HG03280 (cell line): ENCODE data around the gene OR52E6.
A peak's percentile ranks its signal among the peaks of the same experiment; 100 is the strongest.

Source experiments
- ATAC-seq: cut with Tn5 transposase; IDR thresholded peaks from one replicate; pipeline ENCODE4 v1.9.1; 2021; ENCODE audit warnings: mild to moderate bottlenecking, moderate library complexity; ENCODE audit not compliant: unreplicated experiment

OR52E6 gene

DNA sequence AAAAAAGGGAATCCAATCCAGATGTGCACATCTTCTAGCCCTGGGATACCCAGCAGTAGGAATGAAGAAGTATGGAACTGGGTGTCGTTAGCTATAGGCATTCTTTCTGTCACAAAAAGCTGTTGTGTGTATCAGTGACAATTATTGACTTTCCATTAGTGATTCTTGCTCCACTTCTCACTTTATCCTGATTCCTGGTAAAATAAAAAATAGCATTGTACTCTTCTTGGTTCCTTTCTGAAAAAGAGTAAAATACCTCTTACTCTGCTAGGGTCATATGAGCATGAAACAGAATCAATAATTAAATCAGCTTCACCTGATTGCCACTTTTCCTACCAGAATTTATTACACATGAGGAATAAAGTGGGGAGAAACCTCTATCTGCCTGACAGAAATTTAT is at the start of gene OR52E6:
Gene OR52E6, minus strand, starts transcription at position 101 of the 400 bp plus-strand sequence. Its CDS starts 0 bp downstream, at position 101.
- no peak for ATAC-seq

GRCh38 chr11:5891216-5891800 is 49.6 kb upstream of the OR52E6 start:
- ATAC-seq: no peak

DNA sequence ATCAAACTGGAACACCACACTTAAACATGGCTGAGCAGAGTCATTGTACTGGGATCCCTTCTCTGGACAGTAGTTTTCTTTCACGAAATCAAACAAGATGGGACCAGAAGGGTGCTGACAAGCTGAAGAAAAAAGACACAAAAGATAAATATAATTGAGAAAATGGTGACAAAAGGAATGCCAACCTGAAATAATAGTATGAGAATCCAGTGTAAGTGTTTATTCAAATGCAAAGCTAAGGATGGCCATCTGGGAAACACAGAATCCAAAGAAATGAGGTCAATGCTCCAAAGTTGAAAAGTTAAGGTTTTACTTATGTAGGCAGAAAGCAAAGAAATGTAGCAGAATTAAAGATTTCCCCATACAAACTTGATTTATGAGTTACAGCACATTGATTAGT is 46.0 kb upstream of the OR52E6 start:
- ATAC-seq: no peak

- no peak for ATAC-seq
Measured at GRCh38 chr11:5887172-5887571, 45.5 kb upstream of the OR52E6 start.

DNA sequence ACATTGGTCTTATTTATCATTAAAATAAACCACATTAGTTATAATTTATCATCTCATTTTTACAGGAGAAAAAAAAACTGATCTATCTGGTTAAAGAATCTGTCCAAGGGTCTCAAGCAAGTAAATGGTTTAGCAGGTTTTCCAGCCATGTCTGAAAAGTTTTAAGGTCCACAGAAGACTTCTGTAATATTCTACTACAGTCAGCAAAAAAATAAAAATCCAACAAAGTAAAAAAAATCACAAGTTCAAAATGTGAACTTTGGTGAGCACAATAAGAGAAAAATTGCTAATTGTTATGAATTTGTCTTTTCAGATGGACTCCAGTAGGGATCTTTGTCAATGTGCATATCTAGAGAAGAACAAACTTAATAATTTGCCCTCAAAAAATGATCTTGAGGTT is 40.1 kb upstream of the OR52E6 start:
- no peak for ATAC-seq

- no peak for ATAC-seq
Measured at GRCh38 chr11:5880329-5880728, 38.6 kb upstream of the OR52E6 start, which contains the start of gene OR52E4. Gene OR52E4, plus strand, starts transcription at chr11:5880629. Its CDS starts 3,664 bp downstream, at chr11:5884293.

DNA sequence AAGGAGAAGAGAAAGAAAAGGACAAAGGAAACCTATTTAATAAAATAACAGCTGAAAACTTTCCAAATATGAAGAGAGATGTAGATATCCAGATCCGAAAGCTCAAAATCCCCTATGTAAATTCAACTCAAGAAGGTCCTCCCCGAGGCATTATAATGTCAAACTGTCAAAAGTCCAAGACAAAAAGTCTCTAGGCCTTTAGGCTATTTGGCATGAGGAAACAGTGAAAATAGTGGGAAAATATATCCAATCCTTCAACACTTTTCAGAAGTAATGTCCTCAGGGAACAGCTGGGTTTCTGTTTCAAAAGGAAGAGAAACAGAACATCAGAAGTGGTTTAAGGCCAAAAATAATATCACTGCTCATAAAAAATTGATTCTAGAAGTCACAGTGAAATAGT is 36.9 kb upstream of the OR52E6 start:
- ATAC-seq: no peak

GRCh38 chr11:5865826-5866225 is 24.1 kb upstream of the OR52E6 start:
- no peak for ATAC-seq

DNA sequence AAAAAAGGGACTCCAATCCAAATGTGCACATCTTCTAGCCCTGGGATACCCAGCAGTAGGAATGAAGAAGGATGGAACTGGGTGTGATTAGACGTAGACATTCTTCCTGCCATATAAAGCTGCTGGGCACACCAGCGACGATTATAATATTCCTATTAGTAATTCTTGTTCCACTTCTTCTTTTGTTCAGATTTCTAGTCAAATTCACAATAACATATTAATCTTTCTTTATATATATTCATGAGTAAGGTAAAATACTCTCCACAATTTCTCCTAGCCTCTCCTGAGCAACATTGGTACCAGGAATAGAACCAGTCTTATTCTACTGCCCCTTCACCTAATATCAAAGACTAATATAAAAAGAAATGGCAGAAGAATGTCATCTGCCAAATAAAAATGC is 15.9 kb upstream of the OR52E6 start, which contains the start of gene OR52E8:
Gene OR52E8, minus strand, starts transcription at position 101 of the 400 bp plus-strand sequence. Its CDS starts 0 bp downstream, at position 101.
- ATAC-seq: no peak

- no peak for ATAC-seq
Measured at GRCh38 chr11:5851002-5851401, 9.3 kb upstream of the OR52E6 start.

DNA sequence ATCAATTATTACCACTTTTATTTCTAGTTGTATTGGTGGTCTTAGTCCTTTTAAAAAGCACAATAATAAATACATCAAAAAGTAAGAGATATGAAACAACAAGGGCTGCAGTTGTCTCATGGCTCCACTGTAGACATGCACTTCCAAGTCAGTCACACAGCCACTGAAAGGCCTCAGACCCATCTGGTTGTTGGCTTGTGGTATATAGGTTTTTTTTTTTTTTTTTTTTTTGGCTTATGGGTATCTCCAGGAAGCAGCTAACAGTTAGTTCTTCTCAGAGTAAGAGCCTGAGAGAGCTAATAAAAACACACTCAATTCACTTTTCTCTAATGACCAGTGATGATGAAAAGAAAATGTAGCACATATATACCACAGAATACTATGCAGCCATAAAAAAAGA is 6.0 kb upstream of the OR52E6 start:
- no peak for ATAC-seq

DNA sequence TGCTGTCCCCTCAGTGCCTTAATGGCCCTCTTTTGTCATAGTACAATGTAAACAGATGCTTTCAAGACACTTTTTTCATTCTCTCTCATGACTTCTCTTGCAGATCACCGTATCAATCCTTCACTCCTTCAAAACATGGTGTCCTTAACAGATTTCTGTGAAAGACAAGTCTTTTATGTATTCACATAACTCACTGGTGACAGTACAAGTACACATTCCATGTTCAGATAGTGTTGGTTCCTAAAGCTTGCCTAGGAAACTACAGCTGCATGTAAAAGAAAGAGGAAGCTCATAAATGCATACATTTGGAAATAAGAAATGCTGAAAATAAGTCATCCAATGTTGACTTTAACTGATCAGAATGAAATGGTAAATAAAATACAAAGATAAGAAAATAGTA is 5.0 kb upstream of the OR52E6 start:
- no peak for ATAC-seq

- ATAC-seq: no peak
Measured at GRCh38 chr11:5837695-5838094, 4.0 kb downstream of the OR52E6 start.

DNA sequence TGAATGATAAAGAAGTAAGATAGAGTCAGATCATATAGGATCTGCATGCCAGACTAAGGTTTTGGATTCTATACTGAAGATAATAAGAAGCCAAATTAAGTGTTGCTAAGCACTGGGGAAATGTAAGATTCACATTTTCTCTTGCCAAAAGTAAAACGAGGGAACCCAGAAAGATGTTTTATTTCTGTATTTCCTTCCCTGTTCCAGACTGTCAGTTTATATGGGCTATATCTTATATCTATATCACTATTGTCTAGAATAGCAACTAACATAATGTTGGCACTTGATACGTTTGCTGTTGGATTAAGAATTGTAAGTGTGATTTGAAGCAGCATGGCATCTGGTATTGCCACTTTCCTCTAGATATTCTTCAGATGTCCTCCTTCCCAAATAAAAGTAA is 8.3 kb downstream of the OR52E6 start:
- no peak for ATAC-seq

GRCh38 chr11:5831196-5831829 is 10.4 kb downstream of the OR52E6 start:
- ATAC-seq: no peak

DNA sequence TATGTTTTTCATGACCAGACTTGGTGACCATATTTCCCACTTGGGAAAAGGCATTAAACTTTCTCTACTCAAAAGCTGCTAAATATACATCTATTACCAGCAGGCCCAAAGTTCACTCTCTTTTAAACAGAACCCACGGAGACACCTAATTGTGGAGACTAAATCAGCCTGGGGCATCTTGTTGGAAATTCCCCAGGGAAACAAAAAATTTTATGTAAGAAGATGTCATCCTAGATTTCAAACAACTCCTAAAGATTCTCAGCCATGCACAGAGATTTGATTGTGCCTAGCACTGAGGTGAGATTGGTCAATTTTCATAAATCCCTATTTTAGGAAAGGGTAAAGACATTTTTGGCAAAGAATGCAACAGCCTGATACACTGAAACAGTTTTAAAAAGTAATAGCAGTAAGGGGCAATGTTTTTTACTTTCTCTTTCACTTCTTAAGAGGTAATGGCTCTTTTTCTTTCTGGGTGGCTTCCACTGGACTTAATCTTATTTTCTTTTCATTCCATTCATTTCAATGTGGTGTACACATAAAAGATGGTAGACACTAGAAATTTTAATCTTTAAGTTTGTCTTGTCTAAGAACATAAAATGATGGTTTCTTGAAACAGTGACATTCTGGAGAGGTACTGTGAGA is 23.3 kb downstream of the OR52E6 start:
- peak; percentile 57 for ATAC-seq

DNA sequence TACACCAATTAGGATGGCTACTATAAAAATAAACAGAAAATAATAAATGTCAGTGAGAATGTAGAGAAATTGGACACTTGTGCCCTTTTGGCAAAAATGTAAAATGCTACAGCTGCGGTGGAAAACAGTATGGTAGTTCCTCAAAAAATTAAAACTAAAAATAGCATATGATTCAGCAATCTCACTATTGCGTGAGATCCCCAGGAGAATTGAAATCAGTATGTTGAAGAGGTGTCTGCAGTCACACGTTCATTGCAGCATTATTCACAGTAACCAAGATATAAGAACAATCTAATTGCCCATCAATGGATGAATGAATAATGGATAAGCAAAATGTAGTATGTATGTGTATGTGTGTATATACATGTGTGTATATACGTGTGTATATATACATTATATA is 26.2 kb downstream of the OR52E6 start:
- ATAC-seq: no peak

GRCh38 chr11:5809905-5810795 is 31.5 kb downstream of the OR52E6 start:
- ATAC-seq: no peak

- peak; percentile 27 for ATAC-seq
Measured at GRCh38 chr11:5809122-5809519, 32.6 kb downstream of the OR52E6 start.

- peak; percentile 91 for ATAC-seq
Measured at GRCh38 chr11:5808500-5809121, 33.1 kb downstream of the OR52E6 start, which contains the start of gene OR52N2. Gene OR52N2, plus strand, starts transcription at chr11:5808924. Its CDS starts 11,412 bp downstream, at chr11:5820336.

GRCh38 chr11:5807580-5807979 is 34.1 kb downstream of the OR52E6 start:
- no peak for ATAC-seq
